Hindlimb muscle (tissue), 1 donor: ENCODE data around the gene GATD1. TPM values are rescaled to one million over a fixed set of nuclear protein-coding genes. Genes with fewer than 3 reads are reported as not detected.

Experiments
- DNase-seq: peaks from one replicate; pipeline ENCODE4 v3.0.0-alpha.2; 2013
- polyA plus RNA-seq: library from polyadenylated mRNA; unstranded; fragments of 120-200 nt; gene quantifications from one replicate; pipeline ENCODE4 v1.2.1, GENCODE V29; 2013; ENCODE audit not compliant: insufficient read length

Gene GATD1
- polyA plus RNA-seq, 1 donor = 57.6 TPM

DNA sequence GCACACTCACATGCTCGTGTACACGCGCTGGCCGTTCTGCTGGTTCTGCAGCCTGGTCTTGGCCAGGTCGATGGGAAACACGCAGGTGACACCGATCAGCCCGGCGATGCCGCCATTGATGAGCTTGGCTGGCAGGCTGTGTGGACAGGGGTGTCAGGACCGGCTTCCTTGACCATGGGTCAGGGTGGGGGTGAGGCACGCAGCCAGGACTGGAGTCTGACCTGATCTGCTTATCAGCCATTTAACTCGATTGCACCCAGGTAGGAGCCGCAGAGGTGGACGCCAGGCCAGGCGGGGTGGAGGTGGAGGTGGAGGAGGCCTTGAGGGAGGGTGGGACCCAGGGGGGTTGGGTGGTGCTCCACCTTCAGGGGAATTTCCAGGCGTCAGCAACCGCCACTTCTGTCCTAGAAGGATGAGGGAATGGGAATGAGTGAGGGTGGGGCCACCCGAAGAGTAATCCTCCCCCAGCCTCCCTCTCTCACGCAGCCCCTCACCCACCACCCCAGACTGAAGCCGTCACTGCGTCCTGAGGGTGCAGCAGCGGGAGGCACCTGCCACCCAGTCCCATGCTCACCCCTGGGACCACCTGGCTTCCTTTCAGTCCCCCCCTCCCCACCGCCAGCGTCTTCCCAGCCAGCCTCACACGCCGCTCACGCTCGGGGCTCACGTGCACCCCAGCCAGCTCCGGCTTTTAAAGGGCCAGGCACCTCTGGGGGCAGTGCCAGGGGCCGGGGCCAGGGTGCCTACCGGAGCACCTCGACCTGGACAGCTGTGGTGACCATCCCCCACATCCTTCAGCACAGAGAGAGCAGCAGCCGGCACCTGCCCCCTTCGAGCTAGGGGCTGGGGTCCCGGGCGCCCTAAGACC lies 17.7 kb upstream of the GATD1 start:
- no peak for DNase-seq

DNA sequence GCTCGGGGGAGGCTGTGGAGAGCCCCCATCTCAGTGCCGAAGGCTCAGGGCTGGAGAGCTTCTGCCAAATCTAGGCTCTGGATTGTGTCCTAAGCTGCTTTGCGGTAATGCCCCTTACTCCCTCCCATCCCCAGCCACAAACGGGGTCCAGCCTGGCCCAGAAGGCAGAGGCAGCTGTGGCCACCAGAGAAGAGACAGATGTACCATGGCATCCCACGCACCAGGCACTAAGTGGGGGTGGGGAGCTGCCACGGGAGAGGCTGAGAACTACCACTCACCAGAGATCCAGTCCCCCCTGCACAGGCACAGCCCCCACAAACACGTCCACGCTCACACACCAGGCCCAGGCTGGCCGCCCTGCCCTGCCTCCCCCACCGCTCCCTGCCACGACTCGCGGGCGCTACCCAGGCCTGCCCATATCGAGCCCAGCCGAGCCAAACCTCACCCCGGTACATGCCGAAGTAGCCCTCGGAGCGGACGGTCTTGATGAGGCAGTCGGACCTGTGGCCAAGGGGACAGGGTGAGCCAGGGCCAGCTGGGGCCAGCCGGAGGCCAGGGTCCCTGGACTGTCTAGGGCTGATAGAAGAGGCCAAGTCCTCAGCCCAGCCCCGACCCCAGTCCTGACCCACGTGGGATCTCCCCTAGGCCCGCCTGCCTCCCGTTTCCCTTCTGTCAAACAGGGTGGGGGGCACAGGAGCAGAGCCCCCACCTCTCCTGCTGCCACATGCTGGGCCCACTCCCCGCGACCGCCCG lies 16.9 kb upstream of the GATD1 start:
- DNase-seq = no peak

DNA sequence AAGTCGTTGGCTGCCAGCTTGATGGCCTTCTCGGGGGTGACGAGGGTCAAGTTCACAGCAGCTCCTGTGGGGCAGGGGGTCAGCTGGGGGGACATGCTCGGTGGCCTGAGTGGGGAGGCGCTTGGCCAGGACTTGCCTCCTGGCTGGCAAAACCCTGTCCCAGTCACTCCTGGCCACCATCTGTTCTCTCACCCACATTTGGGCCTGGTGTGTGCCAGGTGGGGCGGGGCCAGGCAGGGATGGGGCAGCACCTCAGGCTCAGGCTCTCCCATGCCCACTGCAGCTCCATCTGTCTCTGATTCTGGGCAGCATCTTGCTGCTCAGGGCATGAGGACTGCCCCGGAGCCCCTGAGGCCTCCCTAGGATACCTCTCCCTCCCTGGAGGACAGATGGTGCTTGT lies 16.3 kb upstream of the GATD1 start:
- no peak for DNase-seq

DNA sequence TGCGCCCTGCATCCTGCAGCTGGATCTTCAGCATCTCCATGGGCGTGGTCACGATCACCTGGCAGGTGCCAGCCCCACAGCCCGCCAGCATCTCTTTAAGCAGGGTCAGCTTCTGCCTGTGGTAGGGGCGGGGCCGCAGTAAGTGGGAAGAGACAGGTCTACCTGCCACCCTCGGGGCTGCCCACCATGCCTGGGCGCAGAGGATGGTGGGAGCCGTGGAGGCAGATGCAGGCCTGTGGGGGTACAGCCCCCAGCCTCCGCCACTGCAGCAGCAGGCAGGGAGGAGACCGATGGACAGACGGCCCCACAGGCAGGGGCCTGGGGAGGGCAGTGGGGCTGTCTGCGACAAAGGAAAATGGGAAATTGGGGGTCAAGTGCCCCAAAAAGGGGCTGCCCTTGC lies 15.6 kb upstream of the GATD1 start:
- no peak for DNase-seq

DNA sequence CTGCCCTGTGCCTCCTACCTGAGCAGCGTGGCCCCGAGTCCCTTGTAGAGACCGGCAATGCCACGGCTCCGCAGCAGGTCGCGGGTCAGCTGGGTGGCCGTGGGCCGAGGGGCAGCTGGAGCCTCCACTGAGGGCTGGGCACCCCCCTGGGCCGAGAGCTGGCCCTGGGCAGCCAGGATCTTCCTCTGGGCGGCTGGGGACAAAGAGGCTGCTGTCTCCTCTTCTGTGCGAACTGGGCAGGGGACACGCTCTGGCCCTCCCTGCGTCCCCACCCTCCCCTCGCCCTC lies 15.2 kb upstream of the GATD1 start:
- no peak for DNase-seq

DNA sequence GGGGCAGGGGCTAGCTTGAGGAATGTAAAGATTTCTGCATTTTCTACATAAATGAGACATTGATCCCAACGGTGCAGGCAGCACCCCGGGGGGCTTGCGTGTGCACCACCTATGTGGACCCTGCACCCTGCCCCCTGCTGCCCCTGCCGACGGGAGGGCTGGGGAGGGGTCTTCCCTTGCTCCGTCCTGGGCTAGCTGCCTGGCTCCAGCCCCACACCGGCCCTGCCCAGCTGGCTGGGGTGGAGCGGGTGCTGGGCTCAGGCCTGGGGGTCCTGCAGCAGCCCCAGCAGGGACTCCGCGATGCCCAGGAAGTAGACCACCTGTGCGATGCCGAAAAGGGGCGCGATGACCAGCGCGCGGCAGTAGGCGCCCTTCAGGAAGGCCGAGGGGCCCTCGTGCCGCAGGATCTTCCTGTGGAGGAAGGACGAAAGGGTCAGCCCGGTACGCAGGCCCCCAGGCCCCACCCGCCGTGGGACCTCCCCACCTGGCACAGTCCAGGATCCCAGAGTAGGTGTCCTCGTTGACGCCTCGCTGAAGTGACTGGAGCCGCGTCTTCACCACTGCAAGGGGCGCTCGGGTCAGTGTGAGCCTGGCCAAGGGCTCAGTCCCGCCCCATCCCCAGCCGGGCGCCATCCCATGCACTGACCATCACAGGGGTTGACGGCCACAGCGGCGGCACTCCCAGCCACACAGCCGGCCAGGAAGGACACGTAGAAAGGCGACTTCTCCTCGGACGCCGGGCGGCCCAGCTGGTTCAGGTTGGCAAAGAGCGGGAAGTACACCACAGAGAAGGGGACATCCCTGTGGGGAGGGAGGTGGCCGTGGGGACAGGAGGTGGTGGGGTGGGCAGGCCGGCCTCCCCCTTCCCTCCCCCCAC lies 14.6 kb upstream of the GATD1 start:
- no peak for DNase-seq

DNA sequence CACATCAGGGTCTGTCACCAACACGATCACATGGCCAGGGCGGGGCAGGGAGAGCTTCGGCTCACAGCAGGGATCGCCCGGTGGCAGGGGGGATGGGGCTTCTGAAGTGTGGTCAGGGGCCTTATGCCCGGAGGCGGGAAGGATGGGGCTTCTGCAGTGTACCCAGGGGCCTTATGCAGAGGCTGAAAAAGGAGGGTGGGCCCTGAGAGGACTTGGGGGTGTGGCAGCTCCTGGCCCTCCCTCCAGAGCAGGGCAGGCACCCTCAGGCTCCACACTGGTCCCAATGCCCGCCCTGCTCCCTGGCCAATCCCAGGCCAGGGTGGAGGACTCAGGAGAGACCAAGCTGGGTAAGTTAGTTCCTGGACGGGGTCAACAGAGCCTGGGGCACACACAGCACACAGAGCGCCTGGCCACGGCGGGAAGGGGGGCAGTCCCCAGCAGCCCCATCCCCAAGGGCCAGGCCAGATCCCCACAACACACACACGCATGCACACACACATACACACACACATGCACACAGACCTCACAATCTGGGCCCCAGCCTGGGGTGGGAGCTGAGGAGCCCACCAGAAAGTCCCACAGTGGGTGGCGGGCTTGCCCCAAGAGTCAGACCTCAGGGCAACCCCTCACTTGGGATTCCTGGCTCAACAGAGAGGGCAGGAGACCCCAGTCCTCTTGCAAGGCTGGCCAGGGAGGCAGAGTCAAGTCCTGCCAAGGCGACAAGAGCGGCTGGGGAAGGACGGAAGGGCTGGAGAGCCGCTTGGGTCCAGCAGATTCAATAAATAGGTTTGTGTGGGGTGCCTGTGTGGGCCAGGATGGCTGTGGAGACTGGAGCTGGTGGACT lies 13.7 kb upstream of the GATD1 start:
- DNase-seq = no peak

DNA sequence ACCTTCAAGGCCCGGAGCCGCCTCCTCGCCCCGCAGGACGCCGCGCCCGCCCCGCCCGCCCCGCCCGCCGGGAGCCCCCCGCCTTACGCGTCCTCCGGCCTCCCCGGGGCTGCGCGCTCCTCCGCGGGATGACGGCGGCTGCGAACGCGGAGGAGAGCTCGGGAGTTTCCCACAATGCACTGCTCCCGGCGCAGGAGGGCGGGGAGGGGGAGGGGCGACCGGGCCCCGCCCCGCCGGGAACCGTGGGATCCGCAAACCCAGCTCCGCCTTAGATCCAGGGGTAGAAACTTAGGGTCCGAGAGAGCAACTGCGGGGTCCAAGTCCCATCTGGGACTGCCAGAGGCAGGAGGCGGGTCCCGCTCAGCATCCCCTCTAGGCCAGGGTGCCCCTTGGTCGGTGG lies 12.7 kb upstream of the GATD1 start, which contains the start of gene CEND1:
Gene CEND1 (minus strand): TSS at position 148 of the 400 bp plus-strand sequence. CDS start 1,514 bp downstream, outside the sequence.
- no peak for DNase-seq

DNA sequence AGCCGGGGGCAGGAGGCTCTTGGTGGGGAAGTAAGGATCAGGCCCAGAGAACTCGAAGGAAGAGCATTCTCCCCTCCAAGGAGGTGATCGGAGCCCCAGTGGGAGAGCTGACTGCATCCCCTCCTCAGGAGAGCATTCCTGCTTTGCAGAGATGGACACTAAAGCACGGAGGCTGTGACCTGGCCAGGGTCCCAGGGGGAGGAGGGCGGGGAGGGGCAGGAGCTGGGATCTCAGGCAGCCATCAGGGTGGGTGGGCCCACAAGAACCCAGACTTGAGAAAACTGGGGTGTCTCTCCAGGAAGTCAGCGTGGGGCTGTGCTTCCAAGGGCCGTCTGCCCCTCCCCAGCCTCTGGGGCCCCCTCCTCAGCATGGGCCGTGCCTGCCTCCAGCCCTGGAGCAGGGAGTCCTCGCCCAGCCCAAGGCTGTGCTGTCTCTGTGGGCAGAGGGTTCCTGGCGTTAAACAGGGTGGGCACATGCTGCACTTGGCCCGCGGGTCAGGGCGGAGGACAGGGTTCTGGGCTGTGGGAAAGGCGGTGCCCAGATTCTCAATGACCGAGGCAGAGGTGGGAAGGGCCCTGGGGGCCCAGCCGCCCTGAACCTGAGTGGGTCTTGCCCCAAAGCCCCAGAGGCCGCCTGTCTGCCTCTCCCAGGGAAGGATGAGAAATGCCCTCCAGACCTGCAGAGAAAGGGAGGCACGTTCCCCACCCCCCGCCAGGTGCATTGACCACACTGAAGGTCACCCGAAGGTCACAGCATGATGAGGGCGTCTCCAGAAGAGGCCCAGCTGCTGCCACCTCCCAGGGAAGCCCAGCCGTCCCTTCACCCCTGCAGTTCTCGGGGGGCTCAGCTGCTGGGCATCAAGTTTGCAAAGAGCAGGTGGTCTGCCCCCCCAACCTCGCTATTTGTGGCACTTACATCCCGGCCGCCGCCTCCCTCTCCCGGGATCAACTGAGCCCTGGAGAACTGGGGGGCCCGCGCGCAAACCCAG lies 12.0 kb upstream of the GATD1 start:
- no peak for DNase-seq

DNA sequence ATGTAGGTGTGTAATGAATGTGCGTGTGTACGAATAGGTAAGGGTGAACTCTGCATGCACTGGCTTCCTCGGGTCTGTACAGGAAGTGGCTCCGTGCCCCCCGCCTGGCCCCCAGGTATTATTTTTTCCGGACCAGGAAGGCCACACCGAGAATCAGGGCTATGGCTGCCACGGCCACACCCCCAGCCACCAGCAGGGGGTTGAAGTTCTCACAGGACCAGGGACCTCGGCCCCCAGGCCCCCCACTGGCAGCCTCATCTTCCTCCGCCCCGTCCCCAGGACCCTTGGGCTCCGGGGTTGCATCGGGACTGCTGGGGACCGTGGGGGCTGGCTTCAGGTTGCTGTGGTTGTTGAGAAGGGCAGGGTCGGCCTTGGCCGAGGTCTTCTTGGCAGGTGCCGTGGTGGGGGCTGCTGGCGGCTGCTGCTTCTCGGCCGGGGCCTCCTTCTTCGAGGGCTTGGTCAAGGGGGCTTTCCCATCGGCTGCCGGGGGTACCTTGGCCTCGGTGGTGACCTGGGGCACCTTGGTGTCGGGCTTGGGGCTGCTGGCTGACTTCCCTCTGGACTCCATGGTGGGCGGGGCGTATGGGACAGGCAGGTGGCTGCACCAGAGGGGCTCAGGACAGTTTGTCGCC lies 10.8 kb upstream of the GATD1 start:
- DNase-seq = no peak

DNA sequence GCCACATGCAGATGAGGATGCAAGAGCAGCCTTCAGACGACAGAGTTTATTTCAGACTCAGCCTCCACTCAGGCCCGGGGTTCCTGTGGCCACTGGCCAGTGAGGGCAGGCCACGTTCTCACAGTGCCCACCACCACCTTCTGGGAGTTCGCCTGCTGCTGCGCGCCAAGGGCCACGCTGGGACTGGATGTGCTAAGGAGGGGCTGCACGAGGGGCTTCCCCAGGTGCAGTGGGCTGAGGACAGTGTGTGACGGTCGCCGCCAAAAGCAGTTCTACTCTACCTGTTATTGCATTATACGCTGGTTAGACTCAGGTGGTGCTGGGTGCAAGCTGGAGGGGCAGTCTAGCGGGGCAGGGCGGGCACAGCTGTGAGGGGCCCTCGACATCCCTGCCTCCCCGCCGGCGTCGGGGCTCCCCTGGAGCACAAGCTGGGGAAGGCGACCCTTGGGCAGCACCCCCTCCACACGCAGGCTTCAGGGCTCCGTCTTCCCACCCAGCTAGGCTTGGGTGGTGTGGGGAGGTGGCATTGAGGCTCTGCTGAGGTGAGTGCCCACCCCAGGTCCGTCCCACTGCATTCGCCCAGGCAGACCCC lies 9.9 kb upstream of the GATD1 start:
- no peak for DNase-seq

DNA sequence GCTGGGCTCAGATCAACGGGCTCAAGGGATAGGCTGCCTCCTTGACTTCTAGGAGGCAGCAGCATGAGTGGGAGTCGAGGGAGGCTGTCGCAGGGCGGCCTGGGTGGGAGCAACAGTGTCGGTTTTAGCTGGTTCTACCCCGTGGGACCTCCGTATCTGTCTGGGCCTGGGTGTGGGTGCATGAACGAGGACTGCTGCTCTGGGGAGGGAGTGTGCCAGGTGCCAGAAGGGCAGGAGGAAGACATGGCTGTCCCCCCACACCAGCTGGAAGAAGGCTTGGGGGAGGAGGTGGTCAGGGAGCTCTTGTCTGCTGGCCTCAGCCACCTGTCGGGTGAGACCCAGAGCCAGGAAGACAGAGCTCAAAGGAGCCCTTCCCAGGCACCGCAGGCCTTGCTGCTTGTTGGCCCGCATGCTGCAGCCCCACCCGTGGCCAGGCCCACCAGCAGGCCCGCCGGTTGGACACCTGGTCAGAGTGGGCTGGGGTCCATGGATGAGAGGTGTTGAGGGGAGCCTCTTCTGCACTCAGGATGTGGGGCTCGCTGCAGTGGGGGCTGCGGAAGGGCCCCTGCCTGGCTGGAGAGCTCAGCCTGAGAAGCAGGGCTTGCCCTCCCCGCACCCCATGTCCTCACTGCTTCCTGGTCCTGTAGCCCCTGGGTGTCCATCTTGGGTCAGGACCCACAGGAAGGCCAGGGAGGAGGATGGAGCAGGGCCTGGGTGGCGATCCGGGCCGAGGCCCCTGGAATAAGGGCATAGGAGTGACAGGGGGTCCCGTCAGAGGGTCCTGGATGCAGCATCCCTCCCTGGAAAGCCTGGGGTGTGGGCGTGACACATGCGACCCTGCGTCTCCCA lies 9.2 kb upstream of the GATD1 start:
- no peak for DNase-seq

DNA sequence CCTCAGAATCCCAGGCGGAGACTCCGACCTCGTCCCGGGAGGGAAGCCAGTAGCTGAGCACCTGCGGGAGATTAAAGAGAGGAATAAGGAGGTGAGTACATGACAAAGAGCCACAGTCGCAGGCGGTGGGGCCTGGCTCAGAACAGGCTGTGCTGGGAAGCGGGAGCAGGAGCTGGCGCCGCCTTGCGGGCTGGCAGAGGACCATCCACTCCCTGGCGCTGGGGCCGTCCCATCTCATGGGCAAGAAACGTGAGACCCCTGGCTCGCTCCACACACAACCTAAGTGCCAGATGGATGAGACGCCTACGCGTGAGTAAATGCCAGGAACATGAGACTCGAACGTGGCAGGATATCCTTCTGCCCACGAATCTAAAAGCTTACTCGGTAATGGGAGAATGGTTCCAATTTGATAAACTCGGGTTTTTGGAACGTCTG lies 6.3 kb upstream of the GATD1 start:
- DNase-seq = peak; percentile 73

DNA sequence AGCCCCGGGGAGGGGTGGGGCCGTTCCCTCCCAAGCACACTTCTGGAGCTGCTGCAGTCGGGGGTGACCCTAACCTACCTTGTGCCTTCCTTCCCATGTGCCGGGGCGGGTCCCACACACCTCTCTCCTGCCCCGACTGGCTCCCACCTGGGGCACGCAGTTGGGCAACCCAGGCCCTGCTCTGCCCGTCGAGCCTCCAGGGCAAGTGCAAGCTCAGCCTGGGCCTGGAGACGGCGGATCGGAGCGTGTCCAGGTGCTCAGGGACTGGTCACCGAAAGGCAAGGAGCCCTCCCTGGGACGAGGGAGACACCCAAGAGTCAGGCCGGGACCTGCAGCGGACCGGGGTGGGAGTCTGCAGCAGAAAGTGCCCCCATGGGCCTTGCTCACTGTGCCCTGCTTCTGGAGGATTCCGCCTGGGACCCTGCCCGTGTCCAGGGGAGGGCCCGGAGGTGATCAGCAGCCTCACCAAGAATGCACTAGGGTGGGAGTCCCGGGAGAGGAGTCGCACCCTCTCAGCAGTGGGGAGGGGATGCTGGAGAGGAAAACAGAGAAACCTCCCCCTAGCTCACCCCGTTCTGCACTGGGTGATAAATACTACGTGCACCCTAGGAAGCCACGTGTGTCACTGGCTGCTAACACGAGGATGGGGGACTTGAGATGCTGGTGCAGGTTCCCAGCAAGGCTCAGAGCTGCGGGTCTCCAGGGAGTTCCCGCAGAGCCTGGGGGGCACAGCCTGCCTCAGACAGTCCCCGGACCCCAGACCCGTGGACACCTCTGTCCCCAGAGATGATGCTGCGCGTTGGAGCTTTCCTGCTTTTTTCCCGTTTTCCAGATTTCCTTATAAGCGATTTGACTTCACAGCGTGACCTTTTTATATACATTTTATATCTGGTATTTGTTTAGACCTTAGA lies 5.2 kb upstream of the GATD1 start:
- DNase-seq = no peak

DNA sequence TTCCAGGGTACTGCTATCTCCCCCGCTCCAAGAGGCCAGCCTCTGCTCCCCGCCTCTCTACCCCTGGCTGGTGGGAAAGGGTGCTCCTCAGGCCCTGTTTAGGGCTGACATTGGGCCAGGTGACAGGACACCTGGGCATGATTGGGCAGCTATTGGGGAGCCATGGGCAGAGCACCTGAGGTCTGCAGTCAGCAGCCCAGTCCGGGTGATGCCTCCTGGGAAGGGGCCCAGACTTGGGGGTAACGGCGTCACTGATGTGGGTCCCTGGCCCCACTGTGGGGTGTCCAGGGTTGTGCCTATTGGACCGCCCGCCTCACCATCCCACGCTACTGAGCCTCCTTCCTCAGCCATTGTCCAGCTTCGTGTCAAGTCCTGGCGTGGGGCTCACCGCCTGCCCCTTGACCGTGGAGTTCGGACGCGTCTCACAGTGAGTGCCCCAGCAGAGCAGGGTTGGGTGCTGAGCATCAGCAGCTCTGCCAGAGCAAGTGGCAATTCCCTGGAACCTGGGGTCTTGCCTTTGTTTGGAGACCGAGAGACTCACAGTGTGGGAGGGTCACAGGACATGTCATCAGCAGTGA lies 2.8 kb upstream of the GATD1 start:
- no peak for DNase-seq

DNA sequence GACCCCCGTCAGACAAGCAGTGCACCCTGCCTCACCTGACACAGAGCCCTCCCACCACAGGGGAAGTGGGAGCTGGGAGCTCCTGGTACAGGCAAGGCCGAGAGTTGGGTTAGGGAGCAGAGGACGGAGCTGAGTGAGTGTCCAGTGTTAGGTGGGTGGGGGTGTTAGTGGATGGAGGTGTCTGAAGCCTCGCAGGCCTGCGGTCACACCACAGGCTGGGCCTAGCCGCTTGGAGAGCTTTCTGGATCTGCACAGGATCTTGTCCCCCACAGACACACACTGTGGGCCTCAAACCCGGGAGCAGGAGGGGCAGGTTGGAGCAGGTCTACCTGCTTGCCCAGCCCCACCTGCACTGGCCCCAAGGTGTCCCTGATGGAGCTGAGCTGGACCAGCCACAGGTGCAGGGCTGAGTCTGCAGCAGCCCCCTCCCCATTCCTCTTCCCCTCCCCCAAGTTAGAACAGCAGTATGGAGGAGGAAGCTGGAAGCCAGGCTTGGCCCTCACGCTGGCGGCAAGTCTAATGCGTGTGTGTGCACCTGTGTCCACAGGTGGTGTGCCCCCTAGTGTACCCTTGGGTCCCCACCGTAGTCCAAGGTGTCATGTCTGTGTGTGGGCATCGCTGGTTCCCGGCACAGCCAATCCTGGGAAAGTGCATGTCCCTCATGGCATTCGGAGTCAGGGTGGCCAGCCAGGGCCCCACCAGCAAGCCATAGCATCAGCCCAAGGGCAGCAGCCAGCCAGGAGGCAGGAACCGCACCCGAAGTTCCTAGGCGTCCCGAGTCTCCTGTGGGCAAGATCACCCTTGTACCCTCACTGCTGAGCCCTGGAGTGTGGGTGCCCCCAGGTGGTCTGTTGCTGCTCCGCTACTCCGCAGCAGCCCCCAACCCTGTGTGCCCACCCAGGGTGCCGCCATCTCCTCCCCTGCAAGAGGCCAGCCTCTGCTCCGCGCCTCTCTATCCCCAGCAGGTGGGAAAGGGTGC lies 2.0 kb upstream of the GATD1 start:
- no peak for DNase-seq
